Glomerular visceral epithelial cell (primary cell): ENCODE data around the gene DGKQ.

Source experiments
- DNase-seq: peaks from one replicate; pipeline ENCODE4 v3.0.0-alpha.2; 2016; ENCODE audit errors: extremely low spot score

Gene DGKQ

GRCh38 chr4:961351-962230, 11.8 kb downstream of the DGKQ start:
- no peak for DNase-seq

GRCh38 chr4:960636-961350, 12.6 kb downstream of the DGKQ start:
- DNase-seq, result no peak

GRCh38 chr4:960140-960635, 13.2 kb downstream of the DGKQ start:
- DNase-seq, result no peak

- DNase-seq, result no peak
These were observed 13.8 kb downstream of the DGKQ start for GRCh38 chr4:959338-960139.

GRCh38 chr4:958696-959337, 14.6 kb downstream of the DGKQ start:
- no peak for DNase-seq

- no peak for DNase-seq
These were observed 15.1 kb downstream of the DGKQ start for GRCh38 chr4:958314-958665.

- no peak for DNase-seq
These were observed 15.6 kb downstream of the DGKQ start for GRCh38 chr4:957581-958313.

- DNase-seq, result no peak
These were observed 16.2 kb downstream of the DGKQ start for GRCh38 chr4:957231-957580.

- DNase-seq, result no peak
These were observed 16.7 kb downstream of the DGKQ start for GRCh38 chr4:956531-957230.

- no peak for DNase-seq
These were observed 17.4 kb downstream of the DGKQ start for GRCh38 chr4:955931-956381.

- DNase-seq, result no peak
These were observed 18.0 kb downstream of the DGKQ start for GRCh38 chr4:955161-955921.

- no peak for DNase-seq
These were observed 19.0 kb downstream of the DGKQ start for GRCh38 chr4:954211-955020.

GRCh38 chr4:953574-953915, 19.8 kb downstream of the DGKQ start:
- no peak for DNase-seq

- no peak for DNase-seq
These were observed 20.3 kb downstream of the DGKQ start for GRCh38 chr4:952881-953573.

- DNase-seq, result no peak
These were observed 21.5 kb downstream of the DGKQ start for GRCh38 chr4:951594-952468.

- DNase-seq, result no peak
These were observed 22.2 kb downstream of the DGKQ start for GRCh38 chr4:951186-951585.
